GM15510 (cell line): Measurements from ENCODE around the gene METAP1D.

ENCODE experiments used
- POLR2A ChIP-seq: IDR thresholded peaks from 3 replicates; pipeline ENCODE4 v1.6.1; 2011; ENCODE audit warnings: borderline replicate concordance; ENCODE audit not compliant: insufficient read length; ENCODE audit errors: extremely low read depth

Gene METAP1D

GRCh38 chr2:172129404-172129803, 129.7 kb downstream of the METAP1D start:
- no peak for TF ChIP-seq POLR2A
